ENCODE measurements around the gene TMC8.

DNA sequence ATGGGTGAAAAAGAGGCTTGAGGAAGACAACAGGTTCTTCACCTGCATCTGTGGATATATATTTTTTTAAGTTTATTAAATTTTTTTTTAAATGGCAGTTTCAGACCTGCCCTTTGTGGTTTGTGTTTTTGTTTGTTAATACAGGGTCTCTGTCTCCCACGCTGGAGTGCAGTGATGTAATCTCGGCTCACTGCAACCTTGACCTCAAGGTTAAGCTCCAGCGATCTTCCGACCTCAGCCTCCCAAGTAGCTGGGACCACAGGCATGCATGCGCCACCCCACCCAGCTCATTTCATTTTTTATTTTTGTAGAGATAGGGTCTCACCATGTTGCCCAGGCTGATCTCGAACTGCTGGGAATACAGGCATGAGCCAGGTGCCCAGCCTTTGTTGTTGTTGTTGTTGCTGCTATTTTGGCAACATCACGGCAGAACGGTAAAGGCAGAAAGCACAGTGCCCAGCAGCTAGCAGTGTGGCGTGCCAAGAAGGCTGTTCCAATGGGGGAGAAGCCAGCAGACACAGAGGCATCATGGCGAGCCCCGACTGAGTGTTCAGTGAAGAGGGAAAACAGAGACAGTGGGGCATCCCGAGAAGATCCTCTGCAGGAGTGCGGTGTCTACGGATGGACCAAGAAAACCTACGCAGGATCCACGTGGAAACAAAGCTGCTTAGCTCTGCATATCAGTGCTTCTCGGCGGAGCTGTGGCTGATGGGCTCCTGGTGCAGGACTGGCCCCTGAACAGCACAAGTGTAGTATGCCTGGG lies 21.7 kb upstream of the TMC8 start:
- TF ChIP-seq, protein P1, sequence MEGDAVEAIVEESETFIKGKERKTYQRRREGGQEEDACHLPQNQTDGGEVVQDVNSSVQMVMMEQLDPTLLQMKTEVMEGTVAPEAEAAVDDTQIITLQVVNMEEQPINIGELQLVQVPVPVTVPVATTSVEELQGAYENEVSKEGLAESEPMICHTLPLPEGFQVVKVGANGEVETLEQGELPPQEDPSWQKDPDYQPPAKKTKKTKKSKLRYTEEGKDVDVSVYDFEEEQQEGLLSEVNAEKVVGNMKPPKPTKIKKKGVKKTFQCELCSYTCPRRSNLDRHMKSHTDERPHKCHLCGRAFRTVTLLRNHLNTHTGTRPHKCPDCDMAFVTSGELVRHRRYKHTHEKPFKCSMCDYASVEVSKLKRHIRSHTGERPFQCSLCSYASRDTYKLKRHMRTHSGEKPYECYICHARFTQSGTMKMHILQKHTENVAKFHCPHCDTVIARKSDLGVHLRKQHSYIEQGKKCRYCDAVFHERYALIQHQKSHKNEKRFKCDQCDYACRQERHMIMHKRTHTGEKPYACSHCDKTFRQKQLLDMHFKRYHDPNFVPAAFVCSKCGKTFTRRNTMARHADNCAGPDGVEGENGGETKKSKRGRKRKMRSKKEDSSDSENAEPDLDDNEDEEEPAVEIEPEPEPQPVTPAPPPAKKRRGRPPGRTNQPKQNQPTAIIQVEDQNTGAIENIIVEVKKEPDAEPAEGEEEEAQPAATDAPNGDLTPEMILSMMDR (IDR thresholded peaks at IDR 0.05): no peak
- no peak for TF ChIP-seq POLR2A (IDR thresholded peaks at IDR 0.05)
- no peak for TF ChIP-seq EP300 (IDR thresholded peaks at IDR 0.05)
- no peak for TF ChIP-seq POLR2AphosphoS5 (IDR thresholded peaks at IDR 0.05)
